K562 (cell line): Measurements from ENCODE around the gene PIBF1. TPM values are rescaled to one million over a fixed set of nuclear protein-coding genes. Genes with fewer than 3 reads are reported as not detected.

ENCODE experiments used
- ATAC-seq: fragments of 200-7000 bp; cut with Tn5 transposase; 3 replicates; pipeline ENCODE4 v1.9.1; 2020; ENCODE audit warnings: moderate library complexity
- BruUV-seq: library from RNA; stranded (reverse); fragments of 400-500 nt; replicated peaks from 2 replicates; lab custom pipeline; 2021; lab: Mats Ljungman, UMichigan
- CTCF ChIA-PET: fragments of 300-600 bp; formaldehyde crosslinking; extraction: SDS; loops from one replicate; lab custom pipeline; 2021; ENCODE audit warnings: low intra/inter-chr PET ratio; lab: Yijun Ruan, JAX
- POLR2A ChIA-PET: fragments of 300-600, 350-650 bp; sonication (Branson Sonifier 250); formaldehyde crosslinking; extraction: SDS; loops from one replicate; lab custom pipeline; 2021; ENCODE audit warnings: antibody characterized with exemption, inconsistent platforms; lab: Yijun Ruan, JAX
- DNase-seq, 4 experiments: peaks; one replicate each; pipeline versions ENCODE4 v3.0.0 to v3.0.0-alpha.2; 2011 to 2018; ENCODE audit warnings: low spot score in 3 of 4, mixed read lengths in 3 of 4; ENCODE audit errors: extremely low read depth in 1 of 4
- FAIRE-seq: peaks from 2 replicates; lab custom pipeline; 2011; peaks lifted over from hg19 to GRCh38; lab: Jason Lieb, UNC
- H2AFZ ChIP-seq: 2 replicates; pipeline ENCODE4 v1.6.0; 2011; ENCODE audit warnings: low read depth, low read length, control low read depth, inconsistent platforms
- H3K27ac ChIP-seq: fragments of 200-600 bp; 3 replicates; pipeline ENCODE4 v1.8.0; 2011; ENCODE audit warnings: low read depth, mild to moderate bottlenecking, control low read depth, inconsistent platforms, low read length, moderate library complexity, mixed read lengths; ENCODE audit errors: extremely low read depth
- H3K27me3 ChIP-seq, 2 experiments: fragments of 300-600 bp in 1 of 2; 2 replicates in 1 of 2; 3 replicates in 1 of 2; pipeline versions ENCODE4 v1.6.0 to v1.8.0; 2011; ENCODE audit warnings: inconsistent platforms in 2 of 2, low read length in 2 of 2, mild to moderate bottlenecking in 1 of 2, mixed read lengths in 1 of 2, moderate library complexity in 1 of 2; ENCODE audit not compliant: control insufficient read depth in 2 of 2, insufficient read depth in 2 of 2
- H3K36me3 ChIP-seq: fragments of 300-600 bp; 3 replicates; pipeline ENCODE4 v1.8.0; 2011; ENCODE audit warnings: mild to moderate bottlenecking, low read length, inconsistent platforms; ENCODE audit not compliant: control insufficient read depth, insufficient read depth
- H3K4me1 ChIP-seq, 2 experiments: fragments of 200-600 bp in 1 of 2; replicated peaks in 1 of 2; 2 replicates in 1 of 2; 3 replicates in 1 of 2; pipeline versions ENCODE4 v1.5.1 to v1.8.0; 2011; ENCODE audit warnings: inconsistent platforms in 2 of 2, low read length in 2 of 2, mild to moderate bottlenecking in 1 of 2, mixed read lengths in 1 of 2, moderate library complexity in 1 of 2; ENCODE audit not compliant: control insufficient read depth in 2 of 2, insufficient read depth in 2 of 2
- H3K4me2 ChIP-seq: 2 replicates; pipeline ENCODE4 v1.6.1; 2011; ENCODE audit warnings: low read length, control low read depth, inconsistent platforms, mixed read lengths; ENCODE audit not compliant: insufficient read depth
- H3K4me3 ChIP-seq: fragments of 200-600 bp; sonication (generic), shearing (Covaris generic); 2 replicates; pipeline ENCODE4 v1.5.1; 2016; ENCODE audit warnings: control low read depth, inconsistent platforms
- H3K79me2 ChIP-seq: fragments of 200-600 bp; 3 replicates; pipeline ENCODE4 v1.8.0; 2011; ENCODE audit warnings: low read length, inconsistent platforms; ENCODE audit not compliant: control insufficient read depth, insufficient read depth
- H3K9ac ChIP-seq, 2 experiments: 2 replicates each; pipeline versions ENCODE4 v1.6.0 to v1.6.1; 2011; ENCODE audit warnings: low read depth in 2 of 2, low read length in 2 of 2, control low read depth in 1 of 2, inconsistent platforms in 1 of 2, mild to moderate bottlenecking in 1 of 2, mixed read lengths in 1 of 2; ENCODE audit not compliant: insufficient read depth in 1 of 2
- H3K9me1 ChIP-seq: one replicate; pipeline ENCODE4 v1.6.0; 2011; ENCODE audit warnings: inconsistent platforms, mild to moderate bottlenecking, low read length, moderate library complexity; ENCODE audit not compliant: control insufficient read depth, insufficient read depth
- H3K9me3 ChIP-seq: replicated peaks from 2 replicates; pipeline ENCODE4 v1.5.1; 2011; ENCODE audit warnings: low read depth, low read length, inconsistent platforms; ENCODE audit not compliant: control insufficient read depth, insufficient read depth
- H4K20me1 ChIP-seq: replicated peaks from 2 replicates; pipeline ENCODE4 v1.6.1; 2011; ENCODE audit warnings: low read length, inconsistent platforms, mixed read lengths; ENCODE audit not compliant: control insufficient read depth, insufficient read depth
- ATF3 ChIP-seq, 2 experiments: fragments of 450-650 bp in 1 of 2; sonication (generic) in 1 of 2; formaldehyde crosslinking in 1 of 2; IDR thresholded peaks in 1 of 2; conservative IDR thresholded peaks in 1 of 2; 2 replicates each; pipeline versions ENCODE4 v1.6.1 to v1.8.1; 2016 to 2023; ENCODE audit warnings: mild to moderate bottlenecking in 2 of 2, moderate library complexity in 2 of 2, inconsistent platforms in 1 of 2, missing genetic modification reagents in 1 of 2
- PRMT5 ChIP-seq: sonication (generic); formaldehyde crosslinking; IDR thresholded peaks from 2 replicates; pipeline ENCODE4 v1.5.0; 2020; ENCODE audit warnings: missing genetic modification reagents
- SMAD4 ChIP-seq: fragments of 250-450 bp; sonication (Bioruptor Pico); conservative IDR thresholded peaks from 2 replicates; pipeline ENCODE4 v1.8.0; 2021; ENCODE audit warnings: inconsistent platforms, mild to moderate bottlenecking, moderate library complexity
- WGBS: fragments of 100-300 bp; shearing (Covaris generic); methylation state at CpG from one replicate; pipeline ENCODE4 v1.1.6; 2016; ENCODE audit warnings: low coverage, mixed read lengths; ENCODE audit not compliant: insufficient coverage; ENCODE audit errors: missing lambda C conversion rate; 5-methylcytosine and 5-hydroxymethylcytosine counted together
- in situ Hi-C: fragments of 300-500 bp; cut with MboI; formaldehyde crosslinking; loops from 4 replicates; pipeline ENCODE4 v1.15.0; 2018; ENCODE audit warnings: inconsistent platforms, mixed read lengths
- intact Hi-C: fragments of 100-400 bp; cut with micrococcal nuclease; formaldehyde crosslinking; loops from 2 replicates; pipeline ENCODE4 v1.14.2; 2022
- polyA plus RNA-seq, 8 experiments: library from polyadenylated mRNA; depleted of rRNA in 4 of 8; stranded (reverse) in 5 of 8; unstranded in 3 of 8; fragments of >200 nt; fragmentation: Nextera tagmentation in 2 of 8; fragmentation: Illumina TruSeq in 1 of 8; extraction: Ambion mirVana in 2 of 8; extraction: Trizol in 1 of 8; gene quantifications; 2 replicates each; pipeline versions ENCODE4 v1.2.1 to v1.2.3, GENCODE V29; 2011 to 2014; ENCODE audit warnings: inconsistent platforms in 1 of 8, missing spikeins in 1 of 8
- total RNA-seq, 7 experiments: library from RNA; depleted of rRNA in 6 of 7; stranded (reverse); fragments of >200 nt in 6 of 7; fragmentation: Illumina TruSeq in 2 of 7; extraction: Trizol in 2 of 7; gene quantifications; 2 replicates each; pipeline versions ENCODE4 v1.2.1 to v1.2.3, GENCODE V29; 2011 to 2021; ENCODE audit warnings: low replicate concordance in 1 of 7
- TF ChIP-seq, protein P1 (sequence below): fragments of 250-450 bp; sonication (Bioruptor Pico); IDR thresholded peaks from 2 replicates; pipeline ENCODE4 v1.4.0; 2020; ENCODE audit warnings: mild to moderate bottlenecking

Gene PIBF1
- total and polyA plus RNA-seq, 9 of the 15 experiments (the other 6 are each of a cell fraction or from before 2014, with no cell fraction given) = 9.1 to 28.8 (median 14.7) TPM

GRCh38 chr13:72754111-72754510 is 27.8 kb upstream of the PIBF1 start:
- ATAC-seq = no peak

More at GRCh38 chr13:72754111-72754510, 27.8 kb upstream of the PIBF1 start:
- H3K27me3 ChIP-seq = no peaks in the 10 kb centered on the region
- no peak for FAIRE-seq
- H3K4me3 ChIP-seq = no peak overlapping the region
- no peak overlapping the region for H3K27ac ChIP-seq
- 83% methylated on average over 1 of the region's 6 CpGs for WGBS
- no peaks in the 10 kb centered on the region for H4K20me1 ChIP-seq
- H3K4me1 ChIP-seq = no peaks in the 10 kb centered on the region
- BruUV-seq = no TSS peak
- no peak for TF ChIP-seq SMAD4 (CRISPR knock-in tag)
- no peak for TF ChIP-seq PRMT5
- TF ChIP-seq, protein P1, sequence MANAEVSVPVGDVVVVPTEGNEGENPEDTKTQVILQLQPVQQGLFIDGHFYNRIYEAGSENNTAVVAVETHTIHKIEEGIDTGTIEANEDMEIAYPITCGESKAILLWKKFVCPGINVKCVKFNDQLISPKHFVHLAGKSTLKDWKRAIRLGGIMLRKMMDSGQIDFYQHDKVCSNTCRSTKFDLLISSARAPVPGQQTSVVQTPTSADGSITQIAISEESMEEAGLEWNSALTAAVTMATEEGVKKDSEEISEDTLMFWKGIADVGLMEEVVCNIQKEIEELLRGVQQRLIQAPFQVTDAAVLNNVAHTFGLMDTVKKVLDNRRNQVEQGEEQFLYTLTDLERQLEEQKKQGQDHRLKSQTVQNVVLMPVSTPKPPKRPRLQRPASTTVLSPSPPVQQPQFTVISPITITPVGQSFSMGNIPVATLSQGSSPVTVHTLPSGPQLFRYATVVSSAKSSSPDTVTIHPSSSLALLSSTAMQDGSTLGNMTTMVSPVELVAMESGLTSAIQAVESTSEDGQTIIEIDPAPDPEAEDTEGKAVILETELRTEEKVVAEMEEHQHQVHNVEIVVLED (CRISPR knock-in tag) = no peak
- no peak for TF ChIP-seq ATF3 (IDR thresholded peaks at IDR 0.05)
- TF ChIP-seq ATF3 (CRISPR knock-in tag; conservative IDR thresholded peaks at IDR 0.05) = no peak
- TF ChIP-seq, all 486 proteins: peak for 0
- intact Hi-C loops (no loop called here), in situ Hi-C loops (no loop called here)
- ChIA-PET POLR2A (no interaction called here), CTCF (no interaction called here)
- Histone ChIP-seq H3K9me3 (no peaks in the 10 kb centered on the region), H3K79me2 (peaks cover 4% of the 10 kb centered on the region; the same call in 1 of the 3 replicates), H3K9me1 (no peaks in the 10 kb centered on the region), H2AFZ (no peak overlapping the region), H3K9ac (no peak overlapping the region), H3K36me3 (peaks cover 82% of the 10 kb centered on the region), H3K4me2 (no peak overlapping the region)
- DNase-seq = no peak
